Naive thymus-derived CD8-positive, alpha-beta T cell (primary cell): ENCODE results near the gene CDAN1. TPM values are rescaled to one million over a fixed set of nuclear protein-coding genes. Genes with fewer than 3 reads are reported as not detected.

Experiments used
- ATAC-seq, 2 donors: fragments of 150-1000 bp; cut with Tn5 transposase in 1 of 2; sonication (Bioruptor Pico), chemical (Tn5 transposase) in 1 of 2; 1 replicate in 1 of 2; 2 replicates in 1 of 2; pipeline ENCODE4 v1.10.0; 2021; ENCODE audit warnings: mild to moderate bottlenecking in 2 of 2, moderate library complexity in 2 of 2
- POLR2A ChIA-PET: fragments of 350-600 bp; sonication (Branson Sonifier 250); formaldehyde crosslinking; loops from one replicate; lab custom pipeline; 2021; ENCODE audit warnings: antibody characterized with exemption; lab: Charles Lee
- DNase-seq, 10 donors: peaks; one replicate each; pipeline versions ENCODE4 v3.0.0 to v3.0.0-alpha.2; 2020 to 2022
- H3K27ac Mint-ChIP-seq, 10 donors: one replicate each; pipeline ENCODE4 v1.8.0; 2020 to 2022; ENCODE audit warnings: mild to moderate bottlenecking in 10 of 10, mixed read lengths in 10 of 10, moderate library complexity in 4 of 10, inconsistent platforms in 1 of 10
- H3K27me3 Mint-ChIP-seq, 5 donors: one replicate each; pipeline ENCODE4 v1.8.0; 2021 to 2022; ENCODE audit warnings: mixed read lengths in 5 of 5
- H3K36me3 Mint-ChIP-seq, 3 donors: one replicate each; pipeline ENCODE4 v1.8.0; 2020 to 2022; ENCODE audit warnings: mixed read lengths in 3 of 3, mild to moderate bottlenecking in 2 of 3, inconsistent platforms in 1 of 3
- H3K4me1 Mint-ChIP-seq, 4 donors: one replicate each; pipeline ENCODE4 v1.8.0; 2021 to 2022; ENCODE audit warnings: mixed read lengths in 4 of 4
- H3K4me3 Mint-ChIP-seq, 10 donors: one replicate each; pipeline ENCODE4 v1.8.0; 2020 to 2022; ENCODE audit warnings: mild to moderate bottlenecking in 10 of 10, mixed read lengths in 10 of 10, moderate library complexity in 6 of 10, inconsistent platforms in 1 of 10
- H3K9me3 Mint-ChIP-seq, 9 donors: one replicate each; pipeline ENCODE4 v1.8.0; 2020 to 2022; ENCODE audit warnings: mixed read lengths in 9 of 9, mild to moderate bottlenecking in 3 of 9, inconsistent platforms in 1 of 9, moderate library complexity in 1 of 9
- polyA plus RNA-seq, 3 donors: library from polyadenylated mRNA; unstranded; fragments of 300-500 nt; fragmentation: Illumina TruSeq; gene quantifications; one replicate each; pipeline ENCODE4 v1.2.3, GENCODE V29; 2021
- total RNA-seq, 8 experiments: library from RNA in 2 of 8; stranded (reverse) in 2 of 8; gene quantifications; one replicate each; pipeline ENCODE4 v1.2.3 and lab custom pipeline; 2021 to 2026

CDAN1 gene
- total and polyA plus RNA-seq, 5 experiments from 2014 or later: 4.1 to 37.3 (median 10.4) TPM

DNA sequence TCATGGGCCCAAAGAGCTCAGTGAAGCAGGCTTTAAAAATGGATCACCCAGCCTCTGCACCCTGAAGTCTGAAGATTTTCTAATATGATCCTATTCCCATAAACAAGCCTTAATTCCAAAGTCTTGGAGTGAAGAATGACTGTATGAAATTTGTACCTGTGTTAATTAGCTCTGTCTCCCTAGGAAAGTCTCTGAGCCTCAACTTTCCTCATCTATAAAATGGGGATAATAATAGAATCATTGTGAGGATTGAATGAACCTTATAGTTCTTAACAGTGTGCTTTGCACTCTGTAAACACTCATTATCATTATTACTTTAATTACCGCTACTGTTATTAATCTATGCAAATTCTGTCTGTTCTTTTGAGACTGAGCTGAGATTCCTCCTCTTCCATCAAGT lies 61.9 kb downstream of the CDAN1 start:
- Mint-ChIP-seq H3K36me3 (peaks cover 4 to 29% (median 5%) of the 10 kb centered on the region in 3 donors), H3K27ac (no peak overlapping the region), H3K9me3 (no peaks in the 10 kb centered on the region), H3K4me3 (no peak overlapping the region), H3K27me3 (no peaks in the 10 kb centered on the region), H3K4me1 (no peaks in the 10 kb centered on the region)
- POLR2A ChIA-PET: no interaction called here
- no peak for DNase-seq
- ATAC-seq: no peak

DNA sequence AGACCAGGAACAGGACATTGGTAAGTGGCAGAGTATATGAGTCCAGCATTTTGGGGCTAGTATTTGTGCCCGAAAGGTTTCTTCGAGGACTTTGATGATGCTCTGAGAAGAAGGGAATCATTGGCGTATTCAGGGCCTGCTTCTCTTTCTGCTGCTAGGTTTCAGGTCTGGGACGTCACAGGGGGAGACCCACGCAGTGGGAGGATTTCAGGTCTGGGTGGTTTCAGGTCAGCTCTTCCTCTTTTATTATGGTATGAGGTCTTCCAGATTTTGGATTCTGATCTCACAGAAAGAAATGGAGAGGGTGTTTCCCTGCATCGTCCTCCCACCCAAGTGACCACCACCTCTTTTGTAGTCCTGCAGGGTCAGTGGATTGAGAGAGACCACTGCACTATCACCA lies 62.5 kb downstream of the CDAN1 start:
- Mint-ChIP-seq H3K27me3 (no peaks in the 10 kb centered on the region), H3K27ac (no peak overlapping the region)
- POLR2A ChIA-PET: no interaction called here

More for the DNA sequence above, 62.5 kb downstream of the CDAN1 start:
- Mint-ChIP-seq H3K4me1 (no peaks in the 10 kb centered on the region), H3K9me3 (no peaks in the 10 kb centered on the region), H3K4me3 (no peak overlapping the region), H3K36me3 (peaks cover 4 to 29% (median 5%) of the 10 kb centered on the region in 3 donors)
- ATAC-seq (no peak), DNase-seq (no peak)

Other genes with a start within 250 kb of the CDAN1 start
- gene ZNF106, start 246.0 kb downstream of the CDAN1 start, total RNA-seq: 10 to 100 TPM; 36.7 to 39.6 TPM
- gene ZNF106, start 246.0 kb downstream of the CDAN1 start, polyA plus RNA-seq: 10 to 100 TPM; 26.8 to 38.2 (median 32.3) TPM
- gene SNAP23, start 241.5 kb downstream of the CDAN1 start, total RNA-seq: 10 to 100 TPM; 70.8 to 80.4 TPM
- 10 to 100 TPM; 60.9 to 75.3 (median 63.2) TPM for gene SNAP23, start 241.5 kb downstream of the CDAN1 start, polyA plus RNA-seq
- 10 to 100 TPM; 17.1 to 18.4 TPM for gene LRRC57, start 188.3 kb downstream of the CDAN1 start, total RNA-seq
- 1 to 10 TPM; 3.3 to 6.4 (median 5.5) TPM for gene LRRC57, start 188.3 kb downstream of the CDAN1 start, polyA plus RNA-seq
- 10 to 100 TPM; 19.1 to 21.1 TPM for gene HAUS2, start 188.3 kb downstream of the CDAN1 start, total RNA-seq
- 10 to 100 TPM; 20.8 to 25.4 (median 24.9) TPM for gene HAUS2, start 188.3 kb downstream of the CDAN1 start, polyA plus RNA-seq
- gene STARD9, start 161.5 kb downstream of the CDAN1 start, total RNA-seq: 10 to 100 TPM; 12.5 to 13.7 TPM
- under 1 TPM; 0.10 to 0.53 (median 0.33) TPM for gene STARD9, start 161.5 kb downstream of the CDAN1 start, polyA plus RNA-seq
- gene TTBK2, start 183.7 kb upstream of the CDAN1 start, total RNA-seq: 10 to 100 TPM; 28.9 to 32.1 TPM
- 10 to 100 TPM; 11.2 to 13.4 (median 13.1) TPM for gene TTBK2, start 183.7 kb upstream of the CDAN1 start, polyA plus RNA-seq